ENCODE data around the gene UQCRQ. TPM values are rescaled to one million over a fixed set of nuclear protein-coding genes. Genes with fewer than 3 reads are reported as not detected.

Gene UQCRQ
- total RNA-seq, 1 donor from 2014 or later, result 1,839 TPM

GRCh38 chr5:132872788-132873118 lies 6.3 kb downstream of the UQCRQ start:
- intact Hi-C loops (cut with micrococcal nuclease), result no loop called here
- DNase-seq, result no peak
- peak overlapping the region; percentile 64 for H3K27ac ChIP-seq (replicated peaks)
- no peak overlapping the region for H3K4me3 ChIP-seq
- no peaks in the 10 kb centered on the region for H3K9me3 ChIP-seq (replicated peaks)
- H3K4me1 ChIP-seq, result peaks cover 63% of the 10 kb centered on the region
- no peaks in the 10 kb centered on the region for H3K27me3 ChIP-seq (ENCODE audit: low read depth)
- peaks cover 44% of the 10 kb centered on the region for H3K36me3 ChIP-seq
- no peak for TF ChIP-seq CTCF (IDR thresholded peaks at IDR 0.05; ENCODE audit: borderline replicate concordance)

GRCh38 chr5:132873119-132873929 lies 6.9 kb downstream of the UQCRQ start, which contains the start of gene LEAP2:
Gene LEAP2, plus strand, starts transcription at chr5:132873668. Its CDS starts 27 bp downstream, at chr5:132873695.
- DNase-seq, result no peak
- no peak within 1 kb of the TSS for H3K4me3 ChIP-seq
- peaks cover 63% of the 10 kb centered on the region for H3K4me1 ChIP-seq
- no peaks in the 10 kb centered on the region for H3K27me3 ChIP-seq (ENCODE audit: low read depth)
- no peaks in the 10 kb centered on the region for H3K9me3 ChIP-seq (replicated peaks)
- H3K27ac ChIP-seq (replicated peaks), result peak within 1 kb of the TSS; percentile 64
- peaks cover 42% of the 10 kb centered on the region for H3K36me3 ChIP-seq
- no peak for TF ChIP-seq CTCF (IDR thresholded peaks at IDR 0.05; ENCODE audit: borderline replicate concordance)
- intact Hi-C loops (cut with micrococcal nuclease), result no loop called here

GRCh38 chr5:132873930-132874271 lies 7.5 kb downstream of the UQCRQ start:
- Histone ChIP-seq H3K4me1 (peaks cover 61% of the 10 kb centered on the region), H3K27me3 (ENCODE audit: low read depth) (no peaks in the 10 kb centered on the region), H3K27ac (replicated peaks) (peak overlapping the region; percentile 64), H3K36me3 (peaks cover 42% of the 10 kb centered on the region), H3K4me3 (no peak overlapping the region), H3K9me3 (replicated peaks) (no peaks in the 10 kb centered on the region)
- no peak for DNase-seq
- no peak for TF ChIP-seq CTCF (IDR thresholded peaks at IDR 0.05; ENCODE audit: borderline replicate concordance)
- intact Hi-C loops (cut with micrococcal nuclease), result no loop called here

GRCh38 chr5:132876020-132876759 lies 9.7 kb downstream of the UQCRQ start:
- Histone ChIP-seq H3K27me3 (ENCODE audit: low read depth) (no peaks in the 10 kb centered on the region), H3K9me3 (replicated peaks) (no peaks in the 10 kb centered on the region), H3K27ac (replicated peaks) (peak overlapping the region; percentile 64), H3K4me3 (no peak overlapping the region), H3K4me1 (peaks cover 58% of the 10 kb centered on the region), H3K36me3 (peaks cover 43% of the 10 kb centered on the region)
- no peak for TF ChIP-seq CTCF (IDR thresholded peaks at IDR 0.05; ENCODE audit: borderline replicate concordance)
- intact Hi-C loops (cut with micrococcal nuclease), result no loop called here
- no peak for DNase-seq

GRCh38 chr5:132877466-132877865 lies 11.0 kb downstream of the UQCRQ start:
- Histone ChIP-seq H3K36me3 (peaks cover 49% of the 10 kb centered on the region), H3K4me3 (no peak overlapping the region), H3K27me3 (ENCODE audit: low read depth) (no peaks in the 10 kb centered on the region), H3K4me1 (peaks cover 45% of the 10 kb centered on the region), H3K27ac (replicated peaks) (peak overlapping the region; percentile 64), H3K9me3 (replicated peaks) (no peaks in the 10 kb centered on the region)
- no peak for TF ChIP-seq CTCF (IDR thresholded peaks at IDR 0.05; ENCODE audit: borderline replicate concordance)
- DNase-seq, result no peak
- intact Hi-C loops (cut with micrococcal nuclease), result no loop called here

Measured in left ventricle myocardium inferior (tissue), 1 donor.